Ovary (tissue), 9 donors: ENCODE results near the gene GCHFR. TPM values are rescaled to one million over a fixed set of nuclear protein-coding genes. Genes with fewer than 3 reads are reported as not detected.

Experiments
- DNase-seq, 5 donors: peaks; one replicate each; pipeline ENCODE4 v3.0.0-alpha.2; 2019 to 2020
- H3K27ac ChIP-seq, 2 donors: fragments of 200-600 bp; one replicate each; pipeline versions ENCODE4 v1.5.1 to v1.8.0; 2019 to 2022
- H3K27me3 ChIP-seq: fragments of 200-600 bp; one replicate; pipeline ENCODE4 v1.8.0; 2022
- H3K36me3 ChIP-seq: fragments of 200-600 bp; sonication (generic); one replicate; pipeline ENCODE4 v1.5.1; 2019
- H3K4me1 ChIP-seq: one replicate; pipeline ENCODE4 v1.8.1; 2013; ENCODE audit warnings: mild to moderate bottlenecking, moderate library complexity; ENCODE audit not compliant: insufficient read depth
- H3K4me3 ChIP-seq: fragments of 200-600 bp; sonication (generic); one replicate; pipeline ENCODE4 v1.5.1; 2017
- H3K9me3 ChIP-seq, 2 donors: fragments of 200-600 bp in 1 of 2; sonication (generic) in 1 of 2; one replicate each; pipeline versions ENCODE4 v1.5.1 to v1.8.1; 2013 to 2019; ENCODE audit warnings: mild to moderate bottlenecking in 1 of 2, moderate library complexity in 1 of 2
- EP300 ChIP-seq: sonication (generic); formaldehyde crosslinking; IDR thresholded peaks from one replicate; pipeline ENCODE4 v1.6.1; 2017; ENCODE audit warnings: antibody characterized with exemption
- POLR2A ChIP-seq: fragments of 450-650 bp; IDR thresholded peaks from one replicate; pipeline ENCODE4 v1.6.1; 2017; ENCODE audit warnings: antibody characterized with exemption, mild to moderate bottlenecking, moderate library complexity
- WGBS, 3 donors: extraction: QIAGEN DNeasy Blood & Tissue Kit in 1 of 3; methylation state at CpG; one replicate each; pipeline versions ENCODE4 v1.1.5 to v1.1.7; 2013 to 2017; 5-methylcytosine and 5-hydroxymethylcytosine counted together
- intact Hi-C, 4 donors: fragments of 100-400 bp; cut with DNase I; formaldehyde crosslinking; loops; one replicate each; pipeline versions ENCODE4 v1.11.0 to v1.15.1; 2022 to 2023
- polyA plus RNA-seq, 2 donors: library from polyadenylated mRNA; stranded (reverse); fragments of 200-250 nt in 1 of 2; fragments of 350-450 nt in 1 of 2; fragmentation: Illumina TruSeq in 1 of 2; extraction: RNeasy Lipid Tissue Mini Kit (QIAGEN cat#74804) in 1 of 2; gene quantifications; one replicate each; pipeline ENCODE4 v1.2.3, GENCODE V29; 2013 to 2014
- total RNA-seq, 7 donors: library from RNA; depleted of rRNA in 2 of 7; stranded (reverse); fragments of >200 nt in 2 of 7; fragmentation: NEBNext Ultra II Directional in 3 of 7; extraction: Animal tissue kit (Norgen Biotek cat#: 25700) in 3 of 7; gene quantifications; one replicate each; pipeline versions ENCODE4 v1.1.0 to v1.2.4, GENCODE V29; 2016 to 2023
- TF ChIP-seq, protein P1 (sequence below), 3 donors: fragments of 450-650 bp in 2 of 3; fragments of 200-600 bp in 1 of 3; IDR thresholded peaks; one replicate each; pipeline versions ENCODE4 v1.5.1 to v1.8.0; 2016 to 2022; ENCODE audit warnings: antibody characterized with exemption in 3 of 3, mild to moderate bottlenecking in 1 of 3
- donor health status: DM: no; HTN: no; CAD: no; lungs with moderate emphysema.
- donor health status: DM: no; HTN: no; CAD: no.
- donor health status: Bipolar disorder and iron deficiency.
- donor health status: DM: yes; HTN: yes; CAD: no.
- donor health status: DM: no; HTN: no; CAD: no.
- donor health status: DM: yes; HTN: yes; CAD: no.

GCHFR gene
- total and polyA plus RNA-seq, 9 donors = 2.8 to 40.1 (median 20.8) TPM

DNA sequence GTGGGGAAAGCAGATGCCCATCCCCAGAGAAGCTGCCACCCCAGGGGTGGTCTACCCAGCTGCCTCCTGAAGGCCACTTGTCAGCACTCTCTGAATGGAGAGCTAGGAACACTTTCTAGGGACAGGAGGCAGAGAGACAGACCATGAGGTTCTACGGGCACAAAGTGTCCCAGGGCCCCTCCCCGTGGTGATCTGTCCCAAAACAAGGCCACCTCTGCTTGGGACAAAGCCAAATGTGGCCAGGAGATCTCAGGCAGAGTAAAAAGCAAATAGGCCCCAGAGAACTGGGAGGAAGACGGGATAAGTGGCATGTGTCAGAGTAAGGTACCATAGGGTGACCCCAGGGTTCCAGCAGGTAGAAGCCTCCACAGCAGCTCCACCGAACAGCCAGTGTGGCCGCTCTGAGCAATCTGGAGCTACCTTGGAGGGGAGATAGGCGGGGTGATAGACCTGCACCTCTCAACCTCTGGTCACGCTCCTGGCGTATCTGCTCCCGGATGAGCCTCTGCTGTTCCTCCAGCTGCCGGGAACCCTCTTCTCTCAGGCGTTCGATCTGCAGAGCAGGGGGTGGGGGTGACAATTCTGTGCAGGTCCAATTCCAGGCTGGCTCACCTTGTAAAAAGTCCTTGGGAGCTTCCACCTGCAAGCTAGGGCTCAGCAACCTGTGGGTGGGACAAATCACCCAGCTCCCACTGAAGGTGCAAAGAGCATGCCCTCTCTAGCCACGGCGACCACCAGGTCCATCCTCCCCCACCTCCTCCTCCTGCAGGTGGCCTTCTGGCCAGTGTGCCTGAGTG lies 12.1 kb downstream of the GCHFR start:
- Histone ChIP-seq H3K4me3 (no peak overlapping the region), H3K36me3 (no peaks in the 10 kb centered on the region), H3K4me1 (no peaks in the 10 kb centered on the region), H3K27ac (no peak overlapping the region), H3K9me3 (no peaks in the 10 kb centered on the region), H3K27me3 (no peaks in the 10 kb centered on the region)
- intact Hi-C loops = no loop called here
- 92 to 95% (median 95%) methylated on average over 14 of the region's 14 CpGs for WGBS, 3 donors
- no peak for DNase-seq
- TF ChIP-seq, protein P1, sequence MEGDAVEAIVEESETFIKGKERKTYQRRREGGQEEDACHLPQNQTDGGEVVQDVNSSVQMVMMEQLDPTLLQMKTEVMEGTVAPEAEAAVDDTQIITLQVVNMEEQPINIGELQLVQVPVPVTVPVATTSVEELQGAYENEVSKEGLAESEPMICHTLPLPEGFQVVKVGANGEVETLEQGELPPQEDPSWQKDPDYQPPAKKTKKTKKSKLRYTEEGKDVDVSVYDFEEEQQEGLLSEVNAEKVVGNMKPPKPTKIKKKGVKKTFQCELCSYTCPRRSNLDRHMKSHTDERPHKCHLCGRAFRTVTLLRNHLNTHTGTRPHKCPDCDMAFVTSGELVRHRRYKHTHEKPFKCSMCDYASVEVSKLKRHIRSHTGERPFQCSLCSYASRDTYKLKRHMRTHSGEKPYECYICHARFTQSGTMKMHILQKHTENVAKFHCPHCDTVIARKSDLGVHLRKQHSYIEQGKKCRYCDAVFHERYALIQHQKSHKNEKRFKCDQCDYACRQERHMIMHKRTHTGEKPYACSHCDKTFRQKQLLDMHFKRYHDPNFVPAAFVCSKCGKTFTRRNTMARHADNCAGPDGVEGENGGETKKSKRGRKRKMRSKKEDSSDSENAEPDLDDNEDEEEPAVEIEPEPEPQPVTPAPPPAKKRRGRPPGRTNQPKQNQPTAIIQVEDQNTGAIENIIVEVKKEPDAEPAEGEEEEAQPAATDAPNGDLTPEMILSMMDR (IDR thresholded peaks at IDR 0.05) = no peak
- no peak for TF ChIP-seq EP300
- TF ChIP-seq POLR2A = no peak

DNA sequence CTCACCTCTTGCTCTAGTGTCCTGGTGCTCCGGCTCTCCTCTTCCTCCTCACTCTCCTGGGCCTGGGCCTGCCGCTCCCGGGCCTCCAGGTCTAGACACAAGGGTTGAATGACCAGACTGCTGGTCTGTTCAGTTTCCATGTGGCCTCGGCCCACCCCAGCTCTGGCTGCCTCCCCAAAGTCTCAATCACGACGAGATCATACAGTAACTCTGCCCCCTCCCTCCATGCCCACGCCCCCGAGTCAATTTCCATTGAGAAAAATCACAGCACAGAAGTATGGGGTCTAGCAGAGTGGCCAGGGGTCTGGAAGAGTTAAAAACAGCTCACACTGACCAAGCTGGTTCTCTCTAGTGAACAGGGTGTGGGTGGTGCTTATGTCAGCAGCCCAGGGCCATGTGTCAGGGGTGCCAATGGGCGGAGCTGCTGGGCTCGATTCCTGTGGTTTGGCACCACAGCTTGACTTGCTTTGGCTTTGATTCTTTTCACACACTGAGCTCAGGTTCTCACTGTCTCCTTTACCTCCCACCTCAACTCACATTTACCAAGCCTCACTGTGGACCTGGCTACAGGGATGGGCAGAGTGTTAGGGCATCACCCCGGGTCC lies 12.8 kb downstream of the GCHFR start:
- H3K4me3 ChIP-seq = no peak overlapping the region
- WGBS, 3 donors = 77 to 81% (median 80%) methylated on average over 11 of the region's 11 CpGs
- TF ChIP-seq EP300 (no peak), POLR2A (no peak)
- TF ChIP-seq, protein P1 (IDR thresholded peaks at IDR 0.05) = no peak
- H3K9me3 ChIP-seq = no peaks in the 10 kb centered on the region
- H3K4me1 ChIP-seq = no peaks in the 10 kb centered on the region
- no peaks in the 10 kb centered on the region for H3K27me3 ChIP-seq
- H3K27ac ChIP-seq = no peak overlapping the region
- intact Hi-C loops = no loop called here
- H3K36me3 ChIP-seq = no peaks in the 10 kb centered on the region
- DNase-seq = no peak

DNA sequence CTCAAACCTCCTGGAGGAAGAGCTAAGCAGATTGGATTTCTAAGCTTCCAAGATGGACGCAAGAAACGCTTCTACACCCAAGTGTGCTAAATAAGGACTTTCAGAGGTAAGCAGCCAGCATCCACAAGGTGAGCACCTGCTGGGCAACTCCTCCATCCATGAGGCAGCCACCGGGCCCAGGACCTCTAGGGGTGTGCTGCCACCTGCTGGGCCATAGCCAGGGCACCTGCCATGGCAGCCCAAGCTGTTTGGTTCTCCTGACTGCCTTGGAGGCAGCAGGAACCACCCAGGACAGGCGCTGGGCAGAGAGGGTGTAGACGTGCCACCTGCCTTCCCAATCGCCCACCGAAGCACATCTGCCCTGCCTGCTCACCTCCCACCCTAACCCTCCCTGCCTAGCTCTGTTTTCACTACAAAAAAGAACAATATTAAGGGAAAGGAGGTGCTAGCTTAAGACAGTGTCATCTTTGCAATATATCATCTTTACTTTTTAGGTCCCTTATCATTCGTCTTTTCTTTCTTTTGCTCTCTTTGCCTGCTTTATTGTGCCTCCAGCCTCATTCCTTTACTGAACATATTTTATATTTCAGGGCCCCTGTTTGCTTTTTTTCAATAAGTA lies 18.9 kb downstream of the GCHFR start:
- Histone ChIP-seq H3K4me3 (no peak overlapping the region), H3K36me3 (no peaks in the 10 kb centered on the region), H3K27me3 (no peaks in the 10 kb centered on the region), H3K9me3 (no peaks in the 10 kb centered on the region), H3K4me1 (peaks cover 5% of the 10 kb centered on the region), H3K27ac (no peak overlapping the region)
- no peak for TF ChIP-seq EP300
- no peak for TF ChIP-seq POLR2A
- TF ChIP-seq, protein P1 (IDR thresholded peaks at IDR 0.05) = no peak
- WGBS, 3 donors = 74 to 78% (median 75%) methylated on average over 8 of the region's 8 CpGs
- intact Hi-C loops = no loop called here
- DNase-seq = peak in 1 of 5 donors; percentile 50

- WGBS, 3 donors = 10 to 36% (median 18%) methylated on average over 3 of the region's 3 CpGs
- H3K4me1 ChIP-seq = peaks cover 13% of the 10 kb centered on the region
- TF ChIP-seq, protein P1 (IDR thresholded peaks at IDR 0.05) = peak in 1 of 3 donors; percentile 43
- no peak for TF ChIP-seq POLR2A
- no peaks in the 10 kb centered on the region for H3K36me3 ChIP-seq
- no peaks in the 10 kb centered on the region for H3K27me3 ChIP-seq
- DNase-seq = no peak
- H3K9me3 ChIP-seq = no peaks in the 10 kb centered on the region
- peak overlapping the region in 1 of 2 donors; percentile 57 for H3K27ac ChIP-seq
- H3K4me3 ChIP-seq = no peak overlapping the region
- intact Hi-C loops = no loop called here
These were observed 21.3 kb downstream of the GCHFR start for GRCh38 chr15:40785164-40785563.
